ENCODE data around the gene SLC6A11. TPM values are rescaled to one million over a fixed set of nuclear protein-coding genes. Genes with fewer than 3 reads are reported as not detected.

Gene SLC6A11
- total and polyA plus RNA-seq, 2 of the 8 experiments (the other 6 are each of a cell fraction or from before 2014, with no cell fraction given), result 0.78 to 1.5 TPM

DNA sequence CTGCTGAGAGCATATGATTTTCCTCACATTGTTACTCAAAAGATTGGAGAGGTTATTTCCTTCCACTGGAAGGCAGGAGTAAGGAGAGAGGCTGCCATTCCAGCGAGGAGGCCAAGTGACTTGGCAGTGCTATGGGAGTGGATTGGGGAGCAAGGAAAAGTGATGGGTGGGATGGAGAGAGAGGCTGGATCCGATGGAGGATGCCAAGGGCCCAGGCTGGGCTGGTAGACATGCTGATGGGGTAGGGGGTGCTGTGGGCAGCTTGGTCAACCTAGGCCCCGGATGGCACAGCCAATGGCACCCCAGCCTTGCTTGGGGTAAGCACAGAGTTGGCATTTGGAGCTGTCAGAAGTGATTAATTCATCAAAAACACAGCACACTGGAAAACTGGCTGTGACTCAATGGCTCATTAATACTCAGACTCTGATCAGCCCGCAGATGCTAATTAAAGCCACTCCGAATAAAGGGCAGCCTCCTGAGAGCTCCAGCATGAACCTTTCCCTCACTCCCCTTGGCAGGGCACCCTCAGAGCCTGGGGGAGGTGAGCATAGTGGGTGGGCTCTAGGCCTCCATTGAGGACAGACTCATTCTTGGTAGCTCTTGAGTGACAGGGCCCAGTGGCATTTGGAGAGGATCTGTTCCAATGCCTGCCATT, 154.4 kb downstream of the SLC6A11 start:
- H3K4me3 ChIP-seq (ENCODE audit: extremely low read depth in 1 of 4, insufficient read depth in 2 of 4, low read depth in 3 of 4, low read length in 4 of 4), result no peak overlapping the region
- H2AK5ac ChIP-seq (ENCODE audit: low read depth, low read length), result no peak overlapping the region
- H3K4me2 ChIP-seq (ENCODE audit: insufficient read depth in 1 of 2, low read depth in 2 of 2, low read length in 2 of 2), result no peak overlapping the region
- no peaks in the 10 kb centered on the region for H4K20me1 ChIP-seq (replicated peaks in 1 of 2; ENCODE audit: control insufficient read depth in 1 of 2, insufficient read depth in 2 of 2, low read length in 2 of 2)
- no peaks in the 10 kb centered on the region for H3K79me1 ChIP-seq (ENCODE audit: low read depth, low read length)
- H4K5ac ChIP-seq (ENCODE audit: insufficient read length, low read depth, low read length), result no peak overlapping the region
- no peaks in the 10 kb centered on the region for H3K36me3 ChIP-seq (ENCODE audit: control insufficient read depth in 2 of 4, insufficient read depth in 4 of 4, low read length in 3 of 4)
- H2AFZ ChIP-seq (ENCODE audit: low read length), result no peak overlapping the region
- ChIA-PET CTCF (ENCODE audit: partially characterized antibody) (interaction anchor here (0.8 to 9.0 kb wide), 10 partner anchors 10 to 211 kb away, joined by 3 to 62 read pairs (median 6); no protein-coding TSS in a partner anchor), POLR2A (ENCODE audit: partially characterized antibody) (interaction anchor here (1.9 kb wide), 1 partner anchor 16 kb away, joined by 5 read pairs; no protein-coding TSS in a partner anchor)
- 0 out of 2 replicates have a peak overlapping the region, but pooled peaks have one; percentile 77 for H2BK20ac ChIP-seq (ENCODE audit: low read length)
- H3K14ac ChIP-seq (ENCODE audit: insufficient read length), result no peak overlapping the region
- no peak overlapping the region for H3K18ac ChIP-seq (ENCODE audit: extremely low read depth, low read length)
- DNase-seq (ENCODE audit: low read depth in 1 of 2, low spot score in 2 of 2) (no peak), FAIRE-seq (no peak)
- no peak overlapping the region for H3K4ac ChIP-seq (replicated peaks; ENCODE audit: insufficient read length, low read depth, low read length)
- H2BK15ac ChIP-seq (ENCODE audit: low read length), result no peak overlapping the region
- no peaks in the 10 kb centered on the region for H3K79me2 ChIP-seq (ENCODE audit: control insufficient read depth in 1 of 2, insufficient read depth in 2 of 2, low read length in 2 of 2)
- no peaks in the 10 kb centered on the region for H3K9me3 ChIP-seq (ENCODE audit: insufficient read depth in 2 of 2, low read depth in 1 of 2, low read length in 1 of 2)
- H3K23me2 ChIP-seq (ENCODE audit: low read depth, low read length), result no peaks in the 10 kb centered on the region
- 92% methylated on average over 5 of the region's 5 CpGs; no CpG with 5 or more reads in 1 of the 2 experiments for WGBS, 2 experiments (ENCODE audit: extremely low coverage in 1 of 2, insufficient coverage in 1 of 2, insufficient read length in 1 of 2, insufficient replicate concordance in 2 of 2, low coverage in 1 of 2, low lambda C conversion rate in 2 of 2, missing lambda C conversion rate in 1 of 2)
- no peak overlapping the region for H2BK5ac ChIP-seq (ENCODE audit: low read depth, low read length)
- no peak overlapping the region for H3K27ac ChIP-seq (ENCODE audit: low read depth, low read length)
- no peak overlapping the region for H4K8ac ChIP-seq (ENCODE audit: extremely low read depth, insufficient read depth, low read length)
- H2BK120ac ChIP-seq (replicated peaks; ENCODE audit: low read depth, low read length), result no peak overlapping the region
- H2BK12ac ChIP-seq (ENCODE audit: low read depth, low read length), result no peak overlapping the region
- no peak overlapping the region for H4K91ac ChIP-seq (replicated peaks; ENCODE audit: insufficient read length, low read length)
- no peak overlapping the region for H3K23ac ChIP-seq (ENCODE audit: insufficient read length)
- H3K9ac ChIP-seq (replicated peaks in 1 of 4; ENCODE audit: extremely low read depth in 1 of 4, low read depth in 3 of 4, low read length in 3 of 4), result no peak overlapping the region
- H3K4me1 ChIP-seq (replicated peaks in 1 of 4; ENCODE audit: control insufficient read depth in 3 of 4, insufficient read depth in 4 of 4, low read length in 3 of 4), result peaks cover 5 to 16% (median 11%) of the 10 kb centered on the region in 4 experiments
- no peaks in the 10 kb centered on the region; a peak in 2 of 7 replicates for H3K27me3 ChIP-seq (replicated peaks in 1 of 4; ENCODE audit: control insufficient read depth in 3 of 4, extremely low read depth in 1 of 4, insufficient read depth in 3 of 4, low read length in 3 of 4)
- no peak overlapping the region for H3K56ac ChIP-seq (replicated peaks; ENCODE audit: insufficient read length, low read depth, low read length)
- no peak for TF ChIP-seq KDM5A (IDR thresholded peaks at IDR 0.05; ENCODE audit: low read length)
- no peak for TF ChIP-seq MAX (IDR thresholded peaks at IDR 0.05)
- TF ChIP-seq POU5F1 (IDR thresholded peaks at IDR 0.05; ENCODE audit: low read depth, low read length), result no peak
- no peak for TF ChIP-seq CBX8 (IDR thresholded peaks at IDR 0.05; ENCODE audit: borderline replicate concordance, low read depth, low read length)
- TF ChIP-seq HDAC6 (IDR thresholded peaks at IDR 0.05; ENCODE audit: low read depth, low read length), result no peak
- TF ChIP-seq SIX5 (IDR thresholded peaks at IDR 0.05; ENCODE audit: low read depth, low read length), result no peak
- no peak for TF ChIP-seq JUN (IDR thresholded peaks at IDR 0.05; ENCODE audit: low read depth, low read length)
- TF ChIP-seq SP1 (IDR thresholded peaks at IDR 0.05; ENCODE audit: low read depth, low read length), result no peak
- no peak for TF ChIP-seq SP2 (IDR thresholded peaks at IDR 0.05; ENCODE audit: low read length)
- no peak for TF ChIP-seq ASH2L (IDR thresholded peaks at IDR 0.05; ENCODE audit: low read length)
- TF ChIP-seq RXRA (IDR thresholded peaks at IDR 0.05; ENCODE audit: insufficient read depth, low read depth, low read length), result no peak
- no peak for TF ChIP-seq CTBP2 (IDR thresholded peaks at IDR 0.05; ENCODE audit: borderline replicate concordance, insufficient read depth, insufficient read length, low read length)
- TF ChIP-seq NRF1 (IDR thresholded peaks at IDR 0.05; ENCODE audit: low read depth, low read length), result no peak
- TF ChIP-seq BRCA1 (IDR thresholded peaks at IDR 0.05; ENCODE audit: low read depth, low read length), result no peak

All from H1 (cell line).